GM19467 (cell line): ENCODE data around the gene ABCC9.

ENCODE experiments used
- ATAC-seq: cut with Tn5 transposase; IDR thresholded peaks from one replicate; pipeline ENCODE4 v1.9.1; 2021; ENCODE audit warnings: mild to moderate bottlenecking, moderate library complexity; ENCODE audit not compliant: unreplicated experiment

Gene ABCC9

DNA sequence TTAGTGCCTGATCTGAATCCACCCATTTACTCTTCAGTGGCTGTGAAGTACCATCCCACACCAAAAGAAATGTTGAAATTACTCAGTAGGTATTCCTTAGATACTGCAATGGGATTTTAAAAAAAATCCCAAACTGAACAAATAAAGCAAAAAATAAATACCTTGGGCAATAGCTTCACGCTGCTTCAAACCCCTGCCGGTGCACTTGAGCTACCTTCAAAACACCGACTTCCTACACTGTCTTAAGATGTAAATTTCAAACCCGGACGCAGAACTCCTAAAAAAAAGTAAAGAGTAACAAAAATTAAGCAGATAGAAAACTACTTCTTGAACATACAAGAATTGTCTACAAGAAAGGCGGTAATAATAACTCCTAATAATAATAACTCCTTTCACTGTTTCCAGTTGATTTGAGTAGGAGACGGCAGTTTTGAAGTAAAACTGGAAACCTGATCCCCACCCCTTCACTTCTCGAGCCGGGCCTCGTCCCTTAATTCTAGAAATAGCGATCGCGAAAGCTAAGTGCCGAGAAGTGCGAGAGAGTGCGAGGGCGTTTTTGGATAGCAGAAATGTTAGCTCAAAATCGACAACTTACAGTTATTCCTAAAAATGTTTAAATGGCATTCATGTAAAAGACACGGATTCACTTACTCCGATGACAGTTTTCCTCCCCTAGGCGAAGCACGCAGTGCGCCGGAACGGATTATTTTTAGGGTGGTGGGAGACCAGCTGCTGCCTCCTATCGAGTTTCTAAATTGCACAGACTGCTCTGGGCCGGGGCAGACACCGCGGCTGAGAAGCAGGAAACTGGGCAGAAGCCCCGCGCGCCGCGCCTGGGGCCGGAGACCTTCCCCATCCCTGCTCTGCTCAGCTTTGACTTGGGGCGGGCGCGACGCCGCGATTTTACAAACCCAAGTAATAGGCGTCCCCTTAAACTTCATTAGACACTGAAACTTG, at the start of gene ABCC9:
Gene ABCC9 (minus strand): TSS at position 878 of the 957 bp plus-strand sequence. CDS start 4,752 bp downstream, outside the sequence.
- no peak for ATAC-seq

DNA sequence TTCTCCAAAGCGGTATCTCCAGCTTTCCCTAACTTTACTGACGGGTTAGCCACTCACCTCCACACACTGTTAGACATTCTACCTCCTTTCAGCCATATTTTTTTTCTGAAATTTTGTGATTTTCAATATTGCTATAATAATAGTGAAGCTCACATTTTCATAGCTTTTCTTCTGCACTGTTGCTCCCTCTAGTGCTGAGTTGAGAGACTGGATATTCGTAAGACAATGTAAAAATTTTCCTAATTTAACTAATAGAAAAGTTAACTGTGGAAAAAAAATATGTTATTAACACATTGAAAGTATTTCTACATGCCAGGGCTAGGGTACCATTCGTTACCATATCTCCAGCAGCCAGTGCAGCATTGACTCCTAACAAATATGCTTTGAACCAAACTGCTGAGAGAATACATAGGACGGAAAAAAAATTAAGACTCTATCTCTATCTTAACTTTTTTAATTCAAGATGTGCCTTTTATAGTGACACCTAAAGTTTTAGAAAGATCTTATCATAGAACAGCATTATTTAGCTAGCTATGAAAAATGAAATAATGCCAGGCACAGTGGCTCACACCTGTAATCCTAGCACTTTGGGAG, 48.7 kb upstream of the ABCC9 start:
- no peak for ATAC-seq

DNA sequence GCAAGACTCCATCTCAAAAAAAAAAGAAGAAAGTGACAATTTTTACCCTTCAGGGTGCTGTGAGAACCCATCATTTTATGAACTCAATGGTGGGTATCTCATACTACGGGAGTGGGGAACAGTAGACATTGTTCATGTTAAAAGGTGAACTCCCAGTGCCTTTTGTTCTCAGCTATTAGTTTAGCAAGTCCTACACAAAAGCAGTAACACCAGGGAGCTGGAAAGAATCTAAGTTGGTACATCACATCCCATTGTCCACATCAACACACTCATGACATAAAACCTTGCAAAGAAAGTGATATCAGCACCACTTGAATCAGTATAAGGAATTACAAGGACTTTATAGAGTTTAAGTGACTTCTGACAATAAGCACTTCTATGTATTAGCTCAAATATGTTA, 47.4 kb upstream of the ABCC9 start:
- no peak for ATAC-seq

DNA sequence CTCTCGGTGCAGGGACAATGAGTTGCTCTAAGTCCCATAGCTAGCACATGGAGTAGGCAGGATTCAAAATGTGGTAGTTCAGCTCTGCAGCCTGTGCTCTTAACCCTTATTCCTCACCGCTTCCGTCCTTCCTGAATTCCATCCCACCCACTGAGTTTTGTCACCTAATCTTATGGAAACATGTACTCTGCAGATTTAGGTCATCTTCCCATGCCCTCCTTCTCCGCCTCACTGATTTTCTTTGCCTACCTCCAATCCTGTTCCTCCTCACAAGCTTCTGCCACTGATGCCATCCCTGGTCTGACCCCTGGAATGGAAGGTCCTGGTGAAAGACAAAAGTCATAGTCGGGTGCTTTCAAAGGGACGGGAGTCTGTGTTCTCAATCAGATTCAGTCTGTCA, 46.5 kb upstream of the ABCC9 start:
- no peak for ATAC-seq

DNA sequence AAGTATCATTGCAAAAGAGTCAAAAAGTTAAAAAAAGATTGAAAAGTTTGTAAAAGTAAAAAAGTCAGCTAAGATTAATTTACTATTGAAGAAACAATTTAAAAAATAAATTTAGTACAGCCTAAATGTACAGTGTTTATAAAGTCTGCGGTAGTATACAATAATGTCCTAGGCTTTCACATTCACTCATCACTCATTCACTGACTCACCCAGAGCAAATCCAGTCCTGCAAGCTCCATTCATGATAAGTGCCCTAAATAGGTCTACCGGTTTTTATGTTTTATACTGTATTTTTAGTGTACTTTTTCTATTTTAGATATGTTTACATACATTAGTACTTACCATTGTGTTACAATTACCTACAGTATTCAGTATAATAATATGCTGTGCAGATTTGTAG, 43.9 kb upstream of the ABCC9 start:
- no peak for ATAC-seq

DNA sequence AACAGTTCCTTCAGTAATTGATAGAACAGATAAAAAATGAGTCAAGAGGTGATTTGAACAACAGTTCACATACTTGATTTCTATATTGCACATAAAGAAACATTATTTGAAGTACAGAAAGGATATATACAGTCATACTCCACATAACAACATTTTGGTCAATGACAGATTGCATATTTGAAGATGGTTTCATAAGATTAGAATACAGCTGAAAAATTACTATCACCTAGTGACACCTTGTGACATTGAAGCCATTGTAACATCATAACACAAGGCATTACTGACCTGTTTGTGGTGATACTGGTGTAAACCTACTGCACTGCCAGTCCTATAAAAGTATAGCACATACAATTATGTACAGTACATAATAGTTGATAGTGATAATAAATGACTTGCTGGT, 43.1 kb upstream of the ABCC9 start:
- no peak for ATAC-seq

DNA sequence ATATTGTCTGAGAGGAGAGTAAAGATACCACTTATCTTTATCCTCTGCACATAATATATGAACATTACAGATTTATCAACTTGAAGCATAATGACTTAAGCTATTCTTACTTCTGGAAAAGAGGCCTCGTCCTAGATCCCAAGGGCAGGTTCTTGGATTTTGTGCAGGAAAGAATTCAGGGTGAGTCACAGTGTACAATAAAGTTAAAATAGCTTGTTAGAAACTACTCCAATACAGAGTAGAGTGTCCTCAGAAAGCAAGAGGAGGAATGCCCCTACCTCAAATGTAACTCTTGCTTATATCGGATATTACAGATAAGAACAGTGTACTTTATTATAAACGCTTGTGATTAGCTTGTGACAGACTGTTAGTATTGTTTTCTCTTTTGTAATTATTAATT, 41.9 kb upstream of the ABCC9 start:
- no peak for ATAC-seq

DNA sequence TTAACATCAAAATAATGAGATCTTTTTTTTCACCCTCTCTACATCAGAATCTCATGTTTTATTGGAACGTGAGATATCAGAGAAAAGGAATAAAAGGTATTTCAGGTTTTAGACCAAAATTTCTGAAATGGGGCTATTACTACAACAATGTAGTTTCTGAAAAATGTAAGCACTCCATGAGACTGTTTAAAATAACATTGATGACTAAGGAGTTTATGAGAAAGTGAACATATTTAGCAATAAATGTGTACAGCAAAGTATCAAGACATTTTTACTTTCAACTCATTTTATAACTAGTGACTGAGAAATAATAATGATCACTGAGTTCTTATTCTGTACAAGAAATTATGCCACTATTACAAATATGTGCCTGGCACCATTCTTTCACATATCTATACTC, 39.3 kb upstream of the ABCC9 start:
- no peak for ATAC-seq

DNA sequence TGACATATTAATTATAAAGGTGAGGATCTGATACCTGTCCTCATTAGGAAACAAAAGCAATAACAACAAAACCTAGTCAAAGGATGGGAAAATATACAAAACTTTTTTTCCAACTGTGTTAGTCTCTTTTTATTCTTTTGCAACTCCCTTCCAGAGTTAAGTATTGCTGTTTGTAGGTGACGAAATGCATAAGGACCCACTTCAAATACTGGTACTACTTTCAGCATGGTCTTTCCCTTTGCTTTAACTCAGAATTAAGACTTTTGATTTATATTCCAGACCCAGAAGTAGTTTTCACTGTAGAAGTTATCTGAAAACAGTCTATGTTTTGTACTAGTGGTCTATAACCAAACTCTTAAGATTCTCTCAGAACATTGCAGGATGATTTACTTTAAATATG, 34.1 kb upstream of the ABCC9 start:
- no peak for ATAC-seq

DNA sequence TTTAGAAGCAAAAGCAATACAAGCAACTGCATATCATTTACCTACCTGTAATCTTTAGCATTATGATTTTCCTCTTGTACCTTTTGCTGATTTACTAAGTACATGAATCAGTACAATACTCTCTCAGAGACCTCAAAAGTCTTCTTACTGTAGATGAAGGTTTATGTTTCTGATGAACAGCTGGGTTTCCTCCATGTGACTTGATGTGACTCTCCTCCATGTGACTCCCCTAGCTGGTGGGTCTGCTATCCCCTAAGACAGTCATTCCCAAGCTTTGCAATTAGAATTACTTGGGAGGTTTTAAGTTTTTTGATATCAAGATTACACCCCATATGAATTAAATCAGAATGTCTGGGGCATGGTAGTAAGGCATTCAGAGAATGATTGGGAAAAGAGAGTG, 32.0 kb upstream of the ABCC9 start:
- no peak for ATAC-seq

DNA sequence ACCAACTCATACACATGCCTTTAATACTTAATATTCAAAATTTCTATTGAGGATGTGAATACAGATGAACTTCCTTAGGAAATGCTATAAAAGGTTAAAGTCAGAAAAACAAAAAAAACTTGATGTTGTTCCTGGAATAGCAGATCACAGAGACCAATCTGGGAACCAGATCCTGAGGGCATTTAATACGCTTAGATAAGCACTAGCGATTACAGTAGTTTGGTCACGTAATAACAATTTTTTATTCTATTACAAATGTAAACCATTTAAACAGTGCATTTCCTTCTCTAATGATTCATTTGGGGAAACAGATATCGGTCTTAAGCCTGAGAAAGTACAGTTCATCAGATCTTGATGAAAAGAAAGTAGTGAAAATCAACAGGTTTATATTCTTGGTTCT, 30.8 kb upstream of the ABCC9 start:
- ATAC-seq = no peak

DNA sequence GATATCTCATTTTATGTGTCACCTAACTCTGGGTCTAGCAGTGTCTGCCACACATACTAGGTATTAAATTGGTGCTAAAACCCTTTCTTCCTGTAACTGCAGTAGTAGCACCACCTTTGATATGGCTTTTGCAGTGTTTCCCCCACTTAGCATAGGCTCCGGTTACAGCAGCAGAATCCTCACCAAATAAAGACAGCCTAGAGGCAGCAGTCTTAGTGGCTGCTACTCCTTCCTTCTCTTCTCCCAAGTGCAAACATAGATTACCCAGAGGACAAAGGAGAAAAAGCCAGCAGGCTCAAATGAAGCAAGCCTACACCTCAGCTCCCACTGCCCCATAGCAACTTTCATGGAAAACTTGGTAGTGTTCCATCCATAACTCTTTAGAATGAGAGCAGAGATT, 30.1 kb upstream of the ABCC9 start:
- ATAC-seq = no peak

DNA sequence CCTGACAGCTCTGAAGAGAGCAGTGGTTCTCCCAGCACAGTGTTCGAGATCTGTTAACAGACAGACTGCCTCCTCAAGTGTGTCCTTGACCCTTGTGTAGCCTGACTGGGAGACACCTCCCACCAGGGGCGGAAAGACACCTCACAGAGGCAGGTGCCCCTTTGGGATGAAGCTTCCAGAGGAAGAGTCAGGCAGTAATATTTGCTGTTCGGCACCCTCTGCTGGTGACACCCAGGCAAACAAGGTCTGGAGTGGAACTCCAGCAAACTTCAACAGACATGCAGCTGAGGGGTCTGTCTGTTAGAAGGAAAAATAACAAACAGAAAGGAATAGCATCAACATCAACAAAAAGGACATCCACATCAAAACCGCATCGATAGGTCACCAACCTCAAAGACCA, 21.6 kb upstream of the ABCC9 start:
- no peak for ATAC-seq

DNA sequence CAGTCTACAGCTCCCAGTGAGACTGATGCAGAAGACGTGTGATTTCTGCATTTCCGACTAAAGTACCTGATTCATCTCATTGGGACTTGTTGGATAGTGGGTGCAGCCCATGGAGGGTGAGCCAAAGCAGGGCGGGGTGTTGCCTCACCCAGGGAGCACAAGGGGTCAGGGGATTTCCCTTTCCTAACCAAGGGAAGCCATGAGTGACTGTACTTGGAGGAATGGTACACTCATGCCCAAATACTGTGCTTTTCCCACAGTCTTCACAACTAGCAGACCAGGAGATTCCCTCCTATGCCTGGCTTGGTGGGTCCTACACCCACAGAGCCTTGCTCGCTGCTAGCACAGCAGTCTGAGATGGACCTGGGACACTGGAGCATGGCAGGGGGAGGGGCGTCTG, 21.0 kb upstream of the ABCC9 start:
- no peak for ATAC-seq

DNA sequence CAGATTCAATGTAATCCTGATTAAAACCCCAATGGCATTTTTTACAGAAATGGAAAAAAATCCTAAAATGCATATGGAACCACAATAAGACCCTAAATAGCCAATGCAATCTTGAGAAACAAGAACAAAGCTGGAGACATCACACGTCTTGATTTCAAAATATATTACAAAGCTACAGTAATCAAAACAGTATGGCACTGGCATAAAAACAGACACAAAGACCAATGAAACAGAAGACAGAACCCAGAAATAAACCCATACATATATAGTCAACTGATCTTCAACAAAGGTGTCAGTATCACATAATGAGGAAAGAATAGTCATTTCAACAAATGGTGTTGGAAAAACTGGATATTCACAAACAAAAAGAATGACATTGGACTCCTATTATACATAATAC, 9.4 kb upstream of the ABCC9 start:
- no peak for ATAC-seq

DNA sequence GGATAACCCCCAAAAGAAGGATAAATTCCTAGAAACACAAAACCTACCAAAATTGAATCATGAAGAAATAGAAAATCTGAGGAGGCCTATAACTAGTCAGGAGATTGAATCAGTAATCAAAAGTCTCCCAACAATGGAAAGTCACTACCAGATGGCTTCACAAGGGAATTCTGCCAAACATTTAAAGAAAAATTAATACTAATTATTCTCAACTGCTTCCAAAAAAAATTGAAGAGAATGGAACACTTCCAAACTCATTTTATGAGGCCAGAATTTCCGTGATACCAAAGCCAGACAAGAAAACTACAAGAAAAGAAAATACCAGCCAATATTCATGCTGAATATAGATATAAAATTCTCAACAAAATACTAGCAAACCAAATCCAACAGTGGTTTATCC, 7.8 kb upstream of the ABCC9 start:
- no peak for ATAC-seq

DNA sequence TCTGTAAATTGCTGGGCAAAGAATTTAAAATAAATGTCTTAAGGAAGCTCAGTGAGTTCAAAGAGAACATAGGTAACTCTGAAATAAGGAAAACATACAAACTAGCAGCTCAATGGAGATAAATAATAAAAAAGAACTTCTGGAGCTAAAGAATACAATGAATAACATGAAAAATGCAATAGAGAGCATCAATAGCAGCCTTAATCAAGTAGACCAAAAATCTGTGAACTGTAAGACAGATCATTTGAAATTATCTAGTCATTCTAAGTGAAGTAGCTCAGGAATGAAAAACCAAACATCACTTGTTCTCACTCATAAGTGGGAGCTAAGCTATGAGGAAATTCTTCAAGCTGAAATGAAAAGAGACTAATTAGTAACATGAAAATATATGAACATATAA, 5.8 kb upstream of the ABCC9 start:
- ATAC-seq = no peak

DNA sequence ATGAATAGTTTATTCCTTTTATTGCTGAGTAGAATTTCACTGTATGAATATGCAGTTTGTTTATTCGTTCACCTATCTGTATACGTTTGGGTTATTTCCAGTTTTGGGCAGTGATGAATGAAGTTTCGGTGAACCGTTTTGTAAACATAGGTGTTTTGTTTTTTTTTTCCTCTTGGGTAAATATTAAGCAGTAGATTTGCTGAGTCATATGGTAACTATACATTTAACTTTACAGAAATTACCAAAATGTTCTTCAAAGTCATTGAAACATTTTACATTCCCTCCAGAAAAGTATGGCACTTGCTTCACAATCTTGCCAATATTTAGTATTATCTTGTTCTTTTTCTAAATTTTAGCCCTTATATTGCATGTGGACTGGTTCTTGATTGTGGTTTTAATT, 3.8 kb upstream of the ABCC9 start:
- ATAC-seq = no peak

DNA sequence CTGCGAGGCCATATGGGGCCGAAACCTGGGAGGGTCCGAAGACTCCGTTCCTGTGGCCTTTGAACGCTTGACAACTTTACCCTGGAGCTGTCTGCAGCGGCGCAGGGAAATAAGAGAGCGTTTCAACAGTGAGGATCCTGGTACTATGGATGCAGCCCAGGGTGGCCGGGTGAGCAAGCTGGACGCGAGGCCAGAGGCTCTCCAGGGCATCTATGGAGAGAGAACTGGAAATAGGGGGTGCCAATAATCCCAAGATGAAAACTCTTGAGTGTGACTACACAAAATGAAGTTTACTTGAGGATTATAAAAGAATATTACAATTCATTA, 1.1 kb upstream of the ABCC9 start:
- ATAC-seq = no peak

DNA sequence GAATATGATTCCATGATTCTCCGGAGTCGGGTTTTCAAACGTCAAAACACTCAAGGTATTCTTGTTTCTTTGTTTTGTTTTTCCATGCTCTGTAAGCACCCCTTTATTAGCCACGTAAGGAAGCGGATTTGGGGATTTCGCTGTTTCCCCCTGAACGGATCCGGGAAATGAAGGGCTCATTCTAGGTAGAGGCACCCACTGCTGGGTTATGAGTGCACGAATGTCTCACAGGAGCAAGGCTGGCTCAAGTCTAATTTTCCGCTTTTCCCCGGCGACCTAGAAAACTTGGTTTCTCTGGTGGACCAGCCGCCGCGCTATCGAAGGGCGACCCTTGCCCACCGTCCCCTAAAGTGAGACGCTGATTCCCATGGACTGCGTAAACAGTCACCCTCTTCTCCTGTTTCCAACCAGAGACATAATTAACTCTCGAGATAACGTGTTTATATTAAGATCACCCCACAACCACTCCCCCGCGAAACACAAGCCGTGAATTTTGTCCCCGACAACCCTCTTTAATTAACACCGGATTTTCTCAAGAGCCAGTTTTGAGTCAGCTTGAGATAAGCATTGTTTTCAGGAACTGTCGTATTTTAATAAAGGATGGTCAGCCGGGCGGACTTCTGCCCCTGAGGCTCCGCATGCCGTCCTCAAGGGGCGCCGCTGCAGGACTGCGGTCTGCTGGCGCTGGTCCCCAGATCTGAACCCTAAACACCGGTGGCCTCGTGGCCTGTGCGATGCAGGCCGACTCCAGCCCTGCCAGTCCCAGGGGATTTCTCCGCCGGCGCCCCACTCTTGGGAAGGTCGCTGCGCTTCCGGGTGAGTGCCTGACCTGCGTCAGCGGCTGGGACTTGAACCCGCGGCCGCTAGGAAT, 515 bp upstream of the ABCC9 start:
- ATAC-seq = no peak

DNA sequence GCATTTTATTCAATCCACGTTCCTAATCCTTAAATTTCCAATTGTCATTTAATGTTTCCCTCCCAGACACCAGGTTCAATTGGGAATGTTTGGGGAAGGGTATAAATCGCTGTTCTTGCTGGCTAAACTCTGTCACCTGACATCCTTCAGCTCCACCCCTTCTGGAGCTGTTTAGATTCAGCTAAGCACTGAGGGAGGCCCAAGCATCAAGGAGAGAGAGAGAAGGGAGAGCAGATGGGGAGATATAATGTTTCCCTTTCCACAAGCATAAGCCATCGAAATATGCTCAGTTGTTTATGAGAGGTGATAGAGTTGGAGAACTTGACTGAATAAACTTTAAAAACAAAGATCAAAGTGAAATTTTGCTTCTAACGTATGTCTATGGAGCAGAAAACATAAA, 1.8 kb downstream of the ABCC9 start:
- ATAC-seq = no peak

DNA sequence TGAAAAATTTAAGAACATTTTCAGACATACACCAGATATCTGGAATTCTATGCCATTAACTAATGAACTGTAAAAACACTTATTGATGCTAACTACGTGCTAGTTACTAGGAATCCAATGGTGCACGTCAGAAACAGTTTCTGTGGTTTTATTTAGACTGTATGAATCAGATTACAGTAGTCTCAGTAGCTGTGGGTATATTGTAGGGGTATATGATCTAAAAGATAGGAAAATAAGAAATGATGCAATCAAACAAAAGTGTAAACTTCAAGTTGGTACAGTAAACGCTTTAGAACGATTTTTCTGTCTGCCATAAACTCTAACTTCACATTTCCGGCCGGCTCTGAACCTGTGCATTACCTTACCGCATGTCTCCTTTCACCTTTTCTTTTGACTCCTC, 2.3 kb downstream of the ABCC9 start:
- ATAC-seq = no peak
